GM12864 (cell line): ENCODE data around the gene NRG2.

ENCODE experiments used
- DNase-seq: peaks from one replicate; pipeline ENCODE4 v3.0.0-alpha.2; 2011; ENCODE audit warnings: low read depth
- H3K4me3 ChIP-seq: 2 replicates; pipeline ENCODE4 v1.5.1; 2011; ENCODE audit warnings: mild to moderate bottlenecking, low read depth, low read length, control low read depth
- CTCF ChIP-seq: IDR thresholded peaks from 2 replicates; pipeline ENCODE4 v1.5.1; 2011; ENCODE audit warnings: low read depth, mild to moderate bottlenecking, moderate library complexity, low read length, control low read depth, inconsistent platforms; ENCODE audit errors: missing control alignments

The NRG2 gene

GRCh38 chr5:139869042-139869790 is 173.9 kb downstream of the NRG2 start:
- no peak for TF ChIP-seq CTCF
- H3K4me3 ChIP-seq: no peak overlapping the region
- DNase-seq: no peak

- DNase-seq: no peak
- no peak overlapping the region for H3K4me3 ChIP-seq
- no peak for TF ChIP-seq CTCF
Measured at GRCh38 chr5:139867581-139867980, 175.5 kb downstream of the NRG2 start.

GRCh38 chr5:139867109-139867508 is 176.0 kb downstream of the NRG2 start:
- DNase-seq: no peak
- TF ChIP-seq CTCF: no peak
- H3K4me3 ChIP-seq: no peak overlapping the region

GRCh38 chr5:139864716-139865483 is 178.2 kb downstream of the NRG2 start:
- no peak overlapping the region for H3K4me3 ChIP-seq
- no peak for DNase-seq
- no peak for TF ChIP-seq CTCF

- TF ChIP-seq CTCF: peak; percentile 87
- H3K4me3 ChIP-seq: no peak overlapping the region
- DNase-seq: no peak
Measured at GRCh38 chr5:139863855-139864558, 179.1 kb downstream of the NRG2 start.

- no peak overlapping the region for H3K4me3 ChIP-seq
- no peak for DNase-seq
- TF ChIP-seq CTCF: no peak
Measured at GRCh38 chr5:139863361-139863760, 179.7 kb downstream of the NRG2 start.
